Osteoblast (primary cell): ENCODE results near the gene LRP6. TPM values are rescaled to one million over a fixed set of nuclear protein-coding genes. Genes with fewer than 3 reads are reported as not detected.
A peak's percentile ranks its signal among the peaks of the same experiment; 100 is the strongest.

Source experiments
- DNase-seq: peaks from one replicate; pipeline ENCODE4 v3.0.0; 2011; ENCODE audit warnings: low spot score, mixed read lengths; ENCODE audit not compliant: insufficient read length; ENCODE audit errors: missing footprints
- H2AFZ ChIP-seq: 2 replicates; pipeline ENCODE4 v1.6.0; 2011; ENCODE audit warnings: mild to moderate bottlenecking, low read length
- H3K27ac ChIP-seq: 2 replicates; pipeline ENCODE4 v1.5.1; 2011; ENCODE audit warnings: mild to moderate bottlenecking, low read depth, low read length, moderate library complexity
- H3K27me3 ChIP-seq: 2 replicates; pipeline ENCODE4 v1.6.0; 2012; ENCODE audit warnings: mild to moderate bottlenecking, control low read depth, inconsistent platforms, low read length, moderate library complexity; ENCODE audit not compliant: insufficient read depth
- H3K36me3 ChIP-seq: 2 replicates; pipeline ENCODE4 v1.5.1; 2011; ENCODE audit warnings: mild to moderate bottlenecking, low read length, control low read depth, moderate library complexity; ENCODE audit not compliant: insufficient read depth
- H3K4me1 ChIP-seq: 2 replicates; pipeline ENCODE4 v1.5.1; 2011; ENCODE audit warnings: mild to moderate bottlenecking, low read length, control low read depth, moderate library complexity; ENCODE audit not compliant: insufficient read depth
- H3K4me2 ChIP-seq: 2 replicates; pipeline ENCODE4 v1.6.0; 2011; ENCODE audit warnings: mild to moderate bottlenecking, low read length; ENCODE audit not compliant: insufficient read depth
- H3K4me3 ChIP-seq: fragments of 200-600 bp; sonication (generic); 3 replicates; pipeline ENCODE4 v1.5.1; 2012; ENCODE audit warnings: mild to moderate bottlenecking, low read length, inconsistent platforms; ENCODE audit not compliant: insufficient read depth
- H3K79me2 ChIP-seq: 2 replicates; pipeline ENCODE4 v1.6.0; 2012; ENCODE audit warnings: mild to moderate bottlenecking, low read length, control low read depth, inconsistent platforms; ENCODE audit not compliant: insufficient read depth
- H3K9me3 ChIP-seq: 2 replicates; pipeline ENCODE4 v1.5.1; 2011; ENCODE audit warnings: low read depth, low read length, control low read depth
- H4K20me1 ChIP-seq: 2 replicates; pipeline ENCODE4 v1.6.0; 2012; ENCODE audit warnings: mild to moderate bottlenecking, low read length, control low read depth; ENCODE audit not compliant: insufficient read depth
- CTCF ChIP-seq: IDR thresholded peaks from 2 replicates; pipeline ENCODE4 v1.5.1; 2011; ENCODE audit warnings: mild to moderate bottlenecking, low read depth, low read length, moderate library complexity; ENCODE audit errors: extremely low read depth
- total RNA-seq: library from RNA; depleted of rRNA; stranded (reverse); fragments of >200 nt; gene quantifications from 2 replicates; pipeline ENCODE4 v1.2.3, GENCODE V29; 2012

Gene LRP6
- total RNA-seq, 1 donor: 46.7 TPM

- Histone ChIP-seq H3K4me1 (no peaks in the 10 kb centered on the region), H3K4me2 (no peak overlapping the region), H3K36me3 (no peaks in the 10 kb centered on the region), H2AFZ (no peak overlapping the region), H4K20me1 (no peaks in the 10 kb centered on the region), H3K27me3 (no peaks in the 10 kb centered on the region), H3K4me3 (no peak overlapping the region), H3K9me3 (no peaks in the 10 kb centered on the region), H3K79me2 (no peaks in the 10 kb centered on the region), H3K27ac (no peak overlapping the region)
- no peak for DNase-seq
- TF ChIP-seq CTCF: no peak
Measured at GRCh38 chr12:12302976-12303375, 36.1 kb upstream of the LRP6 start.

GRCh38 chr12:12301122-12301521 is 34.3 kb upstream of the LRP6 start:
- DNase-seq: no peak
- Histone ChIP-seq H3K36me3 (no peaks in the 10 kb centered on the region), H2AFZ (no peak overlapping the region), H3K79me2 (no peaks in the 10 kb centered on the region), H3K4me2 (no peak overlapping the region), H3K4me1 (no peaks in the 10 kb centered on the region), H4K20me1 (no peaks in the 10 kb centered on the region), H3K4me3 (no peak overlapping the region), H3K9me3 (no peaks in the 10 kb centered on the region), H3K27ac (no peak overlapping the region), H3K27me3 (no peaks in the 10 kb centered on the region)
- no peak for TF ChIP-seq CTCF

DNA sequence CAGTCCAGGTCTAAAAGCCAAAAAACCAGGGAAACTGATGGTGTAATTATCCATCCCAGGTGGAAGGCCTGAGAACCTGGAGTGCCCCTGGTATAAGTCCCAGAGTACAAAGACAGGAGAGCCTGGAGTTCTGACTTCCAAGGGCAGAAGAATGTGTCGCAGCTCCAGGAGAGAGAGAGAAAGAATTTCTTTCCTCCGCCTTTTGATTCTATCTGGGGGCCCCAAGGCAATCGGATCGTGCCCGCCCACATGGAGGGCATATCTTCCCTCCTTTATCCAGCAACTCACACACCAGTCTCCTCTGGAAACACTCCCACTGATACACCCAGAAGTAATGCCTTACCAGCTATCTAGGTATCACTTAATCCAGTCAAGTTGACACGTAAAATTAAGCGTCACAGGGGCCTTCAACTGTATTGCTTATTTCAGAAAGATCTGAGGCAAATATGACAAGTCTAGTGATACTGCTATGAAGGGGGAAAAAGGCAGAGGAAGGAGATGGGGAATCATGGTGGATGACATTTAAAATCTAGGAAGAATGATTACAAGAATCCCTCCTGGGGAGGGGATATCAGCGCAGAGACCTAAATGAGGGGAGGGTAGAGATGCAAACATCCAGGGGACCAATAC is 30.5 kb upstream of the LRP6 start:
- no peaks in the 10 kb centered on the region for H3K36me3 ChIP-seq
- H3K27me3 ChIP-seq: no peaks in the 10 kb centered on the region
- no peak for DNase-seq
- H3K4me3 ChIP-seq: no peak overlapping the region
- H3K4me2 ChIP-seq: no peak overlapping the region
- H3K79me2 ChIP-seq: no peaks in the 10 kb centered on the region
- TF ChIP-seq CTCF: no peak
- H4K20me1 ChIP-seq: no peaks in the 10 kb centered on the region
- no peak overlapping the region for H2AFZ ChIP-seq
- H3K9me3 ChIP-seq: no peaks in the 10 kb centered on the region
- H3K27ac ChIP-seq: no peak overlapping the region
- peaks cover 8% of the 10 kb centered on the region for H3K4me1 ChIP-seq

DNA sequence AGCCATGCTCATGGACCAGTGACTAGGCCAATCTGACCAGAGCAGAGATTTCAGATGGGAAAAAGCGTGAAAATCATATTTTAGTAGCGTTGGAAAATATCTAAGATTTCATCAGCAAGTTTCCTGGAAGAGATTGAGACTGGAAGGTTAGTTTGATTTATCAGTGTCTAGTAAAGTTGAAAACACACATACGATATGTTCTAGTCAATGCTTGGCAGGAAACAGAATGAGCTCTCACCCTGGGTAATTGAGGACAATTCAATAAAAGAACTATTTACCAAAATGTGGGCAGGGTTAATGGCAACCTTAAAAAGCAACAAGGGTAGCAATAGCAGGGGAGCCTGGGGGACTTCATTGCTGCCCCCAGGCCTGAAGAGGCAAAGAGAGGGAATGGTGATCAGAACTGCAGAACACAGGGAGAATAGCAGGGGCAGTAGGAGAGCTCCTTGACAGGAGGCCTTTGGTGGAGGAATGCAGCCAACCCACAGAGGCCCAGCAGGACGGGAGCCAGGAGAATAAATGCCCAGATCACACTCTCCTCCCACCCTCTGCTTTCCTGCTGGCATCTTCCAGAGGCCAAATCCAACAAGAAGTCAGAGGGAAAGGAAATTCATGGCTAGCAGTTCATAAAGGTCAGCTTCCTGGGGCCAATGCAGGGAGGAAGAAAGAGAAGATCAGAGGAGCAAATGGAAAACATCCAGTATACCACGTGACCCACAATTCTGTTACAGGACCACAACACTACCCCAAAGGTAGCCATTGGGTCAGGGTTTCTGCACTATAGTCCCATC is 27.6 kb upstream of the LRP6 start:
- no peaks in the 10 kb centered on the region for H3K9me3 ChIP-seq
- H3K27ac ChIP-seq: no peak overlapping the region
- peak; percentile 58 for DNase-seq
- peaks cover 4% of the 10 kb centered on the region for H3K27me3 ChIP-seq
- no peak overlapping the region for H3K4me3 ChIP-seq
- peak overlapping the region; percentile 10 for H3K4me2 ChIP-seq
- H4K20me1 ChIP-seq: no peaks in the 10 kb centered on the region
- peaks cover 8% of the 10 kb centered on the region for H3K4me1 ChIP-seq
- peak overlapping the region; percentile 56 for H2AFZ ChIP-seq
- no peaks in the 10 kb centered on the region for H3K36me3 ChIP-seq
- no peaks in the 10 kb centered on the region for H3K79me2 ChIP-seq
- no peak for TF ChIP-seq CTCF
